Neural cell (in vitro differentiated cells): ENCODE data around the gene LRRC55. TPM values are rescaled to one million over a fixed set of nuclear protein-coding genes. Genes with fewer than 3 reads are reported as not detected.

Source experiments
- H2AFZ ChIP-seq: fragments of 200-600, 300-800 bp; sonication (generic), shearing (Covaris generic); 2 replicates; pipeline ENCODE4 v1.6.0; 2014; ENCODE audit warnings: low read depth, mild to moderate bottlenecking, antibody characterized with exemption, low read length, moderate library complexity
- H3F3A ChIP-seq: fragments of 200-600 bp; shearing (Covaris generic); 2 replicates; pipeline ENCODE4 v1.6.1; 2016; ENCODE audit warnings: mild to moderate bottlenecking, moderate library complexity, mixed read lengths, antibody characterized with exemption, low read length; ENCODE audit not compliant: insufficient read depth, poor library complexity, severe bottlenecking
- H3K27ac ChIP-seq: fragments of 200-600, 300-800 bp; sonication (generic), shearing (Covaris generic); 2 replicates; pipeline ENCODE4 v1.5.1; 2014; ENCODE audit warnings: mild to moderate bottlenecking, low read length, moderate library complexity
- H3K27me3 ChIP-seq: fragments of 300-800, 200-600 bp; sonication (generic), shearing (Covaris generic); 2 replicates; pipeline ENCODE4 v1.6.0; 2014; ENCODE audit warnings: mild to moderate bottlenecking, low read depth, low read length, moderate library complexity; ENCODE audit not compliant: insufficient read depth
- H3K36me3 ChIP-seq: fragments of 300-800, 200-600 bp; sonication (generic), shearing (Covaris generic); 2 replicates; pipeline ENCODE4 v1.5.1; 2014; ENCODE audit warnings: mild to moderate bottlenecking, antibody characterized with exemption, low read length, moderate library complexity; ENCODE audit not compliant: insufficient read depth
- H3K4me2 ChIP-seq: fragments of 300-800, 200-600 bp; sonication (generic), shearing (Covaris generic); 2 replicates; pipeline ENCODE4 v1.6.0; 2014; ENCODE audit warnings: mild to moderate bottlenecking, low read length
- H3K4me3 ChIP-seq: fragments of 300-800, 200-600 bp; sonication (generic), shearing (Covaris generic); 2 replicates; pipeline ENCODE4 v1.5.1; 2014; ENCODE audit warnings: mild to moderate bottlenecking, low read length, moderate library complexity
- H3K79me2 ChIP-seq: fragments of 200-600 bp; shearing (Covaris generic); replicated peaks from 2 replicates; pipeline ENCODE4 v1.6.0; 2014; ENCODE audit warnings: mild to moderate bottlenecking, low read length, moderate library complexity; ENCODE audit not compliant: insufficient read depth
- H3K9ac ChIP-seq: fragments of 300-800, 200-600 bp; sonication (generic), shearing (Covaris generic); 2 replicates; pipeline ENCODE4 v1.6.1; 2016; ENCODE audit warnings: mild to moderate bottlenecking, low read length, mixed read lengths
- H3K9me2 ChIP-seq: fragments of 200-600 bp; shearing (Covaris generic); 2 replicates; pipeline ENCODE4 v1.6.1; 2016; ENCODE audit warnings: mild to moderate bottlenecking, low read length, mixed read lengths; ENCODE audit not compliant: insufficient read depth
- H3K9me3 ChIP-seq: fragments of 200-600, 300-800 bp; sonication (generic), shearing (Covaris generic); 2 replicates; pipeline ENCODE4 v1.6.1; 2016; ENCODE audit warnings: mild to moderate bottlenecking, mixed run types, low read length, moderate library complexity, mixed read lengths
- H4K20me1 ChIP-seq: fragments of 200-600 bp; shearing (Covaris generic); 2 replicates; pipeline ENCODE4 v1.6.1; 2016; ENCODE audit warnings: mild to moderate bottlenecking, mixed run types; ENCODE audit not compliant: insufficient read depth
- CTCF ChIP-seq: fragments of 450-650 bp; IDR thresholded peaks from 2 replicates; pipeline ENCODE4 v1.5.1; 2014; ENCODE audit warnings: antibody characterized with exemption, mild to moderate bottlenecking, moderate library complexity; ENCODE audit not compliant: poor library complexity, severe bottlenecking
- EP300 ChIP-seq: fragments of 450-650 bp; conservative IDR thresholded peaks from 2 replicates; pipeline ENCODE4 v1.6.1; 2014; ENCODE audit warnings: antibody characterized with exemption, mild to moderate bottlenecking, moderate library complexity; ENCODE audit not compliant: poor library complexity, severe bottlenecking
- EZH2 ChIP-seq: fragments of 200-600, 300-800 bp; shearing (Covaris generic), sonication (generic); IDR thresholded peaks from 2 replicates; pipeline ENCODE4 v1.6.1; 2014; ENCODE audit warnings: antibody characterized with exemption, low read length, borderline replicate concordance, mild to moderate bottlenecking; ENCODE audit not compliant: insufficient read depth, poor library complexity, severe bottlenecking
- MXI1 ChIP-seq: fragments of 450-650 bp; conservative IDR thresholded peaks from 2 replicates; pipeline ENCODE4 v1.6.1; 2014; ENCODE audit warnings: antibody characterized with exemption, mild to moderate bottlenecking; ENCODE audit not compliant: poor library complexity, severe bottlenecking
- POLR2AphosphoS5 ChIP-seq: IDR thresholded peaks from 2 replicates; pipeline ENCODE4 v1.6.1; 2012
- RAD21 ChIP-seq: fragments of 450-650 bp; conservative IDR thresholded peaks from 2 replicates; pipeline ENCODE4 v1.6.1; 2014; ENCODE audit warnings: antibody characterized with exemption, mild to moderate bottlenecking, moderate library complexity
- SMC3 ChIP-seq: fragments of 450-650 bp; conservative IDR thresholded peaks from 2 replicates; pipeline ENCODE4 v1.6.1; 2014; ENCODE audit warnings: antibody characterized with exemption, mild to moderate bottlenecking, moderate library complexity; ENCODE audit not compliant: poor library complexity
- TAF1 ChIP-seq: IDR thresholded peaks from 2 replicates; pipeline ENCODE4 v1.6.1; 2012; ENCODE audit warnings: low read depth
- polyA plus RNA-seq: library from polyadenylated mRNA; depleted of rRNA; stranded (reverse); fragments of >200 nt; gene quantifications from 2 replicates; pipeline ENCODE4 v1.2.3, GENCODE V29; 2014
- TF ChIP-seq, protein P1 (sequence below): IDR thresholded peaks from 2 replicates; pipeline ENCODE4 v1.6.1; 2012; ENCODE audit warnings: borderline replicate concordance

The LRRC55 gene
- polyA plus RNA-seq, 1 donor from 2014 or later = 2.8 TPM

DNA sequence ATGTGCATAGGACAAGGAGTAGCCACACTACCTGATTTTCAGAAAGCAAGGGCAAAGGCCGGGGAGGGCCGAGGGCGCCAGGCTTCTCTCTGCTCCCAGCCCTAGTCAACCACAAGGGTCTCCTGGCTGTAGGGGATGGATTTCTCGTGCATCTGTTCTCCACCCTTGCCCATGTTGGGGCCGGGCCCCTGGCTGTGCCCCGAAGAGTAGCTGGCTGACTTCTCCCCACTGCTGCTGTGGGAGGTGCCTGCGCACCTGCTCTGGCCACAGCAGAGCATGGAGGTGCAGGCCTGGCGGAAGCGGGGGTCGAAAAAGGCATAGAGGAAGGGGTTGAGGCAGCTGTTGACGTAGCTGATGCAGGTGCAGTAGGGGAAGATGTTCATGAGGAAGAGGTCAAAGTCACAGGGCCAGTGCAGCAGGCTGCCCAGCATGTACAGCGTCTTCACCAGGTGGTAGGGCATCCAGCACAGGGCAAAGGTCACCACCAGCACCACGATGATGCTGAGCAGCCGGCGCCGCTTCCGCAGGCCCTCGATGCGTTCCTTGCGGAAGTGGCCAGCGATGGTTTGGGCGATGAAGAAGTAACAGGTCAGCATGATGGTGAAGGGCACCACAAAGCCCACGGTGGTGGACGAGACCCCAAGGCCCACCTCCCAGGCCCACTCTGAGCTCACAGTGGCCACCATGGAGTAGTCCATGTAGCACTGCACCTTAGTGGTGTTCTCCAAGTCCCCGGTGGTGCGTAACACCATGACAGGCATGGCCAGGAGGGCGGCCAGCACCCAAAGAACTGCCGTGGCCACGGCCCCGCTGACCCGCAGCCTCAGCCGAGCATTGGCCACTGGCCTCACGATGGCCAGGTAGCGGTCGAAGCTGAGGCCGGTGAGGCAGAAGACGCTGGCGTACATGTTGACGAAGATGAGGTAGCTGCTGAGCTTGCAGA, 54.3 kb downstream of the LRRC55 start:
- Histone ChIP-seq H3K27ac (no peak overlapping the region), H3K9me2 (no peaks in the 10 kb centered on the region), H3K79me2 (no peaks in the 10 kb centered on the region), H3F3A (no peaks in the 10 kb centered on the region), H3K27me3 (no peaks in the 10 kb centered on the region), H3K4me2 (no peak overlapping the region), H4K20me1 (no peaks in the 10 kb centered on the region), H2AFZ (no peak overlapping the region), H3K9ac (no peak overlapping the region), H3K9me3 (no peaks in the 10 kb centered on the region), H3K36me3 (no peaks in the 10 kb centered on the region), H3K4me3 (no peak overlapping the region)
- TF ChIP-seq TAF1 = no peak
- TF ChIP-seq, protein P1, sequence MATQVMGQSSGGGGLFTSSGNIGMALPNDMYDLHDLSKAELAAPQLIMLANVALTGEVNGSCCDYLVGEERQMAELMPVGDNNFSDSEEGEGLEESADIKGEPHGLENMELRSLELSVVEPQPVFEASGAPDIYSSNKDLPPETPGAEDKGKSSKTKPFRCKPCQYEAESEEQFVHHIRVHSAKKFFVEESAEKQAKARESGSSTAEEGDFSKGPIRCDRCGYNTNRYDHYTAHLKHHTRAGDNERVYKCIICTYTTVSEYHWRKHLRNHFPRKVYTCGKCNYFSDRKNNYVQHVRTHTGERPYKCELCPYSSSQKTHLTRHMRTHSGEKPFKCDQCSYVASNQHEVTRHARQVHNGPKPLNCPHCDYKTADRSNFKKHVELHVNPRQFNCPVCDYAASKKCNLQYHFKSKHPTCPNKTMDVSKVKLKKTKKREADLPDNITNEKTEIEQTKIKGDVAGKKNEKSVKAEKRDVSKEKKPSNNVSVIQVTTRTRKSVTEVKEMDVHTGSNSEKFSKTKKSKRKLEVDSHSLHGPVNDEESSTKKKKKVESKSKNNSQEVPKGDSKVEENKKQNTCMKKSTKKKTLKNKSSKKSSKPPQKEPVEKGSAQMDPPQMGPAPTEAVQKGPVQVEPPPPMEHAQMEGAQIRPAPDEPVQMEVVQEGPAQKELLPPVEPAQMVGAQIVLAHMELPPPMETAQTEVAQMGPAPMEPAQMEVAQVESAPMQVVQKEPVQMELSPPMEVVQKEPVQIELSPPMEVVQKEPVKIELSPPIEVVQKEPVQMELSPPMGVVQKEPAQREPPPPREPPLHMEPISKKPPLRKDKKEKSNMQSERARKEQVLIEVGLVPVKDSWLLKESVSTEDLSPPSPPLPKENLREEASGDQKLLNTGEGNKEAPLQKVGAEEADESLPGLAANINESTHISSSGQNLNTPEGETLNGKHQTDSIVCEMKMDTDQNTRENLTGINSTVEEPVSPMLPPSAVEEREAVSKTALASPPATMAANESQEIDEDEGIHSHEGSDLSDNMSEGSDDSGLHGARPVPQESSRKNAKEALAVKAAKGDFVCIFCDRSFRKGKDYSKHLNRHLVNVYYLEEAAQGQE = no peak
- no peak for TF ChIP-seq SMC3
- no peak for TF ChIP-seq MXI1
- TF ChIP-seq CTCF = no peak
- no peak for TF ChIP-seq POLR2AphosphoS5
- no peak for TF ChIP-seq EZH2
- no peak for TF ChIP-seq EP300

- Histone ChIP-seq H3K9ac (no peak within 1 kb of the TSS), H3K4me3 (no peak within 1 kb of the TSS)
Measured at GRCh38 chr11:57237204-57237681, 55.5 kb downstream of the LRRC55 start, which contains the start of gene APLNR. Gene APLNR (minus strand): TSS chr11:57237250. CDS start chr11:57237004, 246 bp downstream.

More at GRCh38 chr11:57237204-57237681, 55.5 kb downstream of the LRRC55 start, which contains the start of gene APLNR:
- no peak within 1 kb of the TSS for H3K4me2 ChIP-seq
- H3K9me3 ChIP-seq = no peaks in the 10 kb centered on the region
- no peak within 1 kb of the TSS for H3K27ac ChIP-seq
- H3K79me2 ChIP-seq = no peaks in the 10 kb centered on the region
- H4K20me1 ChIP-seq = no peaks in the 10 kb centered on the region
- TF ChIP-seq CTCF = no peak
- no peak for TF ChIP-seq EP300
- TF ChIP-seq TAF1 = no peak
- TF ChIP-seq RAD21 = no peak
- no peak for TF ChIP-seq EZH2
- TF ChIP-seq, protein P1 = no peak
- no peak for TF ChIP-seq POLR2AphosphoS5
- no peak for TF ChIP-seq SMC3
- no peak for TF ChIP-seq MXI1
- no peaks in the 10 kb centered on the region for H3K27me3 ChIP-seq
- no peaks in the 10 kb centered on the region for H3F3A ChIP-seq
- no peaks in the 10 kb centered on the region for H3K9me2 ChIP-seq
- H2AFZ ChIP-seq = no peak within 1 kb of the TSS
- H3K36me3 ChIP-seq = no peaks in the 10 kb centered on the region
